Muscle of leg (tissue), 16 donors: ENCODE measurements around the gene MID2. TPM values are rescaled to one million over a fixed set of nuclear protein-coding genes. Genes with fewer than 3 reads are reported as not detected.
"Not testable (repeated sequence)": the region's sequence is repeated elsewhere in the genome, so short reads cannot be mapped to it uniquely, and the experiment has no call there.

Experiments
- DNase-seq: peaks from one replicate; pipeline ENCODE4 v3.0.0; 2013
- H3K27ac ChIP-seq: one replicate; pipeline ENCODE4 v1.5.1; 2013; ENCODE audit warnings: mild to moderate bottlenecking, low read length, control low read depth
- H3K27me3 ChIP-seq: one replicate; pipeline ENCODE4 v1.6.1; 2013; ENCODE audit warnings: low read length; ENCODE audit not compliant: control insufficient read depth, insufficient read depth
- H3K36me3 ChIP-seq: one replicate; pipeline ENCODE4 v1.6.1; 2013; ENCODE audit warnings: low read length; ENCODE audit not compliant: control insufficient read depth, insufficient read depth
- H3K4me1 ChIP-seq: one replicate; pipeline ENCODE4 v1.6.1; 2013; ENCODE audit warnings: low read length; ENCODE audit not compliant: control insufficient read depth, insufficient read depth
- H3K4me3 ChIP-seq: one replicate; pipeline ENCODE4 v1.5.1; 2013; ENCODE audit warnings: low read length, control low read depth
- H3K9me3 ChIP-seq: replicated peaks from 2 replicates; pipeline ENCODE4 v1.6.1; 2013; ENCODE audit warnings: low read depth, low read length; ENCODE audit not compliant: control insufficient read depth
- WGBS: methylation state at CpG from one replicate; pipeline ENCODE4 v1.1.5; 2013; ENCODE audit warnings: missing lambda C conversion rate; ENCODE audit not compliant: insufficient coverage; 5-methylcytosine and 5-hydroxymethylcytosine counted together
- long read RNA-seq, 11 donors: transcript quantifications; one replicate each; lab custom pipeline, GENCODE V29; 2026
- polyA plus RNA-seq, 8 donors: library from polyadenylated mRNA; unstranded; fragments of 120-200 nt; gene quantifications; one replicate each; pipeline versions ENCODE4 v1.2.1 to v1.2.3, GENCODE V29; 2013; ENCODE audit warnings: inconsistent platforms in 1 of 8, low replicate concordance in 1 of 8; ENCODE audit not compliant: insufficient read length in 8 of 8, insufficient read depth in 1 of 8
- total RNA-seq: library from RNA; stranded (reverse); fragments of 120-200 nt; gene quantifications from one replicate; pipeline ENCODE4 v1.2.4, GENCODE V29; 2013

MID2 gene
- 11.3 TPM for total RNA-seq
- 1 to 10 TPM; 5.0 to 8.2 (median 6.4) TPM for polyA plus RNA-seq
- long read RNA-seq, donor 1, result 0 reads
- long read RNA-seq, donor 2, result 0 reads
- long read RNA-seq, donor 3, partial matches to known transcripts, result 0 of 2 reads
- long read RNA-seq, donor 3, other reads (novel, unspliced or antisense), result 0 of 2 reads
- long read RNA-seq, donor 4, partial matches to known transcripts, result 0 of 1 reads
- long read RNA-seq, donor 4, other reads (novel, unspliced or antisense), result 0 of 1 reads
- long read RNA-seq, donor 5, partial matches to known transcripts, result 0 of 1 reads
- long read RNA-seq, donor 5, other reads (novel, unspliced or antisense), result 0 of 1 reads
- long read RNA-seq, donor 6, result 0 reads
- long read RNA-seq, donor 7, partial matches to known transcripts, result 0 of 1 reads
- long read RNA-seq, donor 7, other reads (novel, unspliced or antisense), result 0 of 1 reads
- long read RNA-seq, donor 8, partial matches to known transcripts, result 0 of 1 reads
- long read RNA-seq, donor 8, other reads (novel, unspliced or antisense), result 0 of 1 reads
- long read RNA-seq, donor 9, result 0 reads
- long read RNA-seq, donor 10, partial matches to known transcripts, result 0 of 1 reads
- long read RNA-seq, donor 10, other reads (novel, unspliced or antisense), result 0 of 1 reads
- long read RNA-seq, donor 11, result 0 reads

- DNase-seq, result peak; percentile 67
- Histone ChIP-seq H3K4me3 (peak within 1 kb of the TSS; percentile 43), H3K9me3 (no peaks in the 10 kb centered on the region), H3K36me3 (no peaks in the 10 kb centered on the region), H3K27me3 (peaks cover 35% of the 10 kb centered on the region), H3K4me1 (peaks cover 7% of the 10 kb centered on the region), H3K27ac (peak within 1 kb of the TSS; percentile 85)
- WGBS, result 39% methylated on average over 27 of the region's 32 CpGs
Observed at GRCh38 chrX:107825698-107826237, at the start of gene MID2. Gene MID2 (plus strand): TSS chrX:107825866. CDS start chrX:107826427, 561 bp downstream.

- Histone ChIP-seq H3K27me3 (peaks cover 50% of the 10 kb centered on the region), H3K36me3 (no peaks in the 10 kb centered on the region), H3K9me3 (no peaks in the 10 kb centered on the region), H3K4me1 (peaks cover 4% of the 10 kb centered on the region), H3K27ac (peak overlapping the region; percentile 42), H3K4me3 (peak overlapping the region; percentile 52)
- peak; percentile 94 for DNase-seq
- 12% methylated on average over 15 of the region's 20 CpGs for WGBS
Observed at GRCh38 chrX:107776649-107777535, 48.8 kb upstream of the MID2 start.

GRCh38 chrX:107777536-107777832 is 48.2 kb upstream of the MID2 start, which contains the start of gene NCBP2L:
Gene NCBP2L (plus strand): TSS chrX:107777733. CDS start chrX:107794221, 16,488 bp downstream.
- no peaks in the 10 kb centered on the region for H3K9me3 ChIP-seq
- no peaks in the 10 kb centered on the region for H3K36me3 ChIP-seq
- peaks cover 4% of the 10 kb centered on the region for H3K4me1 ChIP-seq
- peak within 1 kb of the TSS; percentile 52 for H3K4me3 ChIP-seq
- 38% methylated on average over 2 of the region's 6 CpGs for WGBS
- DNase-seq, result no peak
- H3K27ac ChIP-seq, result peak within 1 kb of the TSS; percentile 42
- peaks cover 46% of the 10 kb centered on the region for H3K27me3 ChIP-seq

- no peak for DNase-seq
- Histone ChIP-seq H3K36me3 (no peaks in the 10 kb centered on the region), H3K27me3 (peaks cover 21% of the 10 kb centered on the region), H3K4me1 (peaks cover 2% of the 10 kb centered on the region), H3K9me3 (no peaks in the 10 kb centered on the region), H3K27ac (no peak overlapping the region), H3K4me3 (no peak overlapping the region)
- WGBS, result 94% methylated on average over 5 of the region's 9 CpGs
Observed at GRCh38 chrX:107780525-107780924, 45.1 kb upstream of the MID2 start.

- Histone ChIP-seq H3K9me3 (no peaks in the 10 kb centered on the region), H3K4me3 (no peak overlapping the region), H3K27ac (no peak overlapping the region), H3K4me1 (no peaks in the 10 kb centered on the region), H3K27me3 (peaks cover 13% of the 10 kb centered on the region), H3K36me3 (no peaks in the 10 kb centered on the region)
- WGBS, result no CpG with 5 or more reads among the region's 1 CpG
- DNase-seq, result peak; percentile 65
Observed at GRCh38 chrX:107787827-107788226, 37.8 kb upstream of the MID2 start.

- H3K27ac ChIP-seq, result no peak overlapping the region
- H3K4me1 ChIP-seq, result no peaks in the 10 kb centered on the region
- no peaks in the 10 kb centered on the region for H3K36me3 ChIP-seq
- WGBS, result no CpG with 5 or more reads among the region's 1 CpG
- no peak overlapping the region for H3K4me3 ChIP-seq
- peaks cover 3% of the 10 kb centered on the region for H3K27me3 ChIP-seq
- DNase-seq, result no peak
- peaks cover 5% of the 10 kb centered on the region for H3K9me3 ChIP-seq
Observed at GRCh38 chrX:107804427-107804826, 21.2 kb upstream of the MID2 start.

GRCh38 chrX:107805179-107805578 is 20.5 kb upstream of the MID2 start:
- Histone ChIP-seq H3K27me3 (peaks cover 3% of the 10 kb centered on the region), H3K4me1 (no peaks in the 10 kb centered on the region), H3K9me3 (peaks cover 5% of the 10 kb centered on the region), H3K27ac (no peak overlapping the region), H3K4me3 (no peak overlapping the region), H3K36me3 (no peaks in the 10 kb centered on the region)
- no peak for DNase-seq
- 100% methylated on average over 1 of the region's 3 CpGs for WGBS

- not testable (repeated sequence) for DNase-seq, H3K9me3 ChIP-seq, H3K4me1 ChIP-seq, H3K36me3 ChIP-seq, H3K4me3 ChIP-seq, H3K27ac ChIP-seq
- WGBS, result 77% methylated on average over 2 of the region's 10 CpGs
- H3K27me3 ChIP-seq, result peaks cover 15% of the 10 kb centered on the region
Observed at GRCh38 chrX:107810053-107810452, 15.6 kb upstream of the MID2 start.

- Histone ChIP-seq H3K4me3 (no peak overlapping the region), H3K27me3 (peaks cover 14% of the 10 kb centered on the region), H3K4me1 (no peaks in the 10 kb centered on the region), H3K27ac (no peak overlapping the region), H3K9me3 (peaks cover 11% of the 10 kb centered on the region), H3K36me3 (no peaks in the 10 kb centered on the region)
- no peak for DNase-seq
Observed at GRCh38 chrX:107818900-107819521, 6.7 kb upstream of the MID2 start.
